Measurements from ENCODE around the gene SULT1A4. TPM values are rescaled to one million over a fixed set of nuclear protein-coding genes. Genes with fewer than 3 reads are reported as not detected.
"Not testable (repeated sequence)": the region's sequence is repeated elsewhere in the genome, so short reads cannot be mapped to it uniquely, and the experiment has no call there.

The SULT1A4 gene
- total RNA-seq, 2 experiments from 2014 or later = 1.5 to 2.4 TPM

GRCh38 chr16:29482276-29482675, 22.6 kb downstream of the SULT1A4 start:
- H3K4me1 Mint-ChIP-seq; H3K4me3 Mint-ChIP-seq; H3K36me3 Mint-ChIP-seq; POLR2A ChIA-PET; H3K9me3 Mint-ChIP-seq; H3K27ac Mint-ChIP-seq; ATAC-seq (ENCODE audit: low read depth); H3K27me3 Mint-ChIP-seq: not testable (repeated sequence)
- DNase-seq = peak; percentile 11

- H3K9me3 Mint-ChIP-seq, DNase-seq: not testable (repeated sequence)
Observed at GRCh38 chr16:29506308-29506707, 46.6 kb downstream of the SULT1A4 start, which contains the start of gene NPIPB12. NPIPB12 (minus strand) TSS chr16:29506408.

More at GRCh38 chr16:29506308-29506707, 46.6 kb downstream of the SULT1A4 start, which contains the start of gene NPIPB12:
- H3K4me1 Mint-ChIP-seq; H3K27ac Mint-ChIP-seq; H3K36me3 Mint-ChIP-seq; POLR2A ChIA-PET; H3K4me3 Mint-ChIP-seq; ATAC-seq (ENCODE audit: low read depth); H3K27me3 Mint-ChIP-seq: not testable (repeated sequence)

Other genes starting within 250 kb of the SULT1A4 start
- 1 to 10 TPM; 1.9 to 2.4 TPM for gene NPIPB11, start 53.2 kb upstream of the SULT1A4 start, total RNA-seq
- 10 to 100 TPM in 1 of 2 experiments, 1 to 10 TPM in 1; 8.6 to 12.1 TPM for gene BOLA2, start 5.6 kb upstream of the SULT1A4 start, total RNA-seq
- gene SLX1B, start 5.4 kb upstream of the SULT1A4 start, total RNA-seq = 10 to 100 TPM; 19.9 to 68.2 TPM
- 100 to 1,000 TPM; 105 to 121 TPM for gene NPIPB12, start 46.5 kb downstream of the SULT1A4 start, total RNA-seq
- gene SPN, start 203.3 kb downstream of the SULT1A4 start, total RNA-seq = 100 to 1,000 TPM; 255 to 263 TPM
- gene QPRT, start 219.3 kb downstream of the SULT1A4 start, total RNA-seq = 10 to 100 TPM in 1 of 2 experiments, 1 to 10 TPM in 1; 7.4 to 10.0 TPM